Thyroid gland (tissue), 4 donors: ENCODE measurements around the gene ABCC11. TPM values are rescaled to one million over a fixed set of nuclear protein-coding genes. Genes with fewer than 3 reads are reported as not detected.

ENCODE experiments used
- DNase-seq, 2 donors: peaks; one replicate each; pipeline ENCODE4 v3.0.0-alpha.2; 2019
- H3K27ac ChIP-seq, 3 donors: fragments of 200-600 bp; sonication (generic); 1 replicate in 2 of 3; 2 replicates in 1 of 3; pipeline ENCODE4 v1.5.1; 2016 to 2019; ENCODE audit warnings: mild to moderate bottlenecking in 1 of 3, moderate library complexity in 1 of 3
- H3K27me3 ChIP-seq: fragments of 200-600 bp; sonication (generic); one replicate; pipeline ENCODE4 v1.5.1; 2019
- H3K36me3 ChIP-seq, 2 donors: fragments of 200-600 bp; sonication (generic); one replicate each; pipeline ENCODE4 v1.5.1; 2016 to 2019
- H3K4me1 ChIP-seq, 2 donors: fragments of 200-600 bp; sonication (generic); one replicate each; pipeline ENCODE4 v1.5.1; 2017 to 2019
- H3K4me3 ChIP-seq, 3 donors: fragments of 200-600 bp; sonication (generic); replicated peaks in 1 of 3; 1 replicate in 2 of 3; 2 replicates in 1 of 3; pipeline ENCODE4 v1.5.1; 2016; ENCODE audit warnings: mild to moderate bottlenecking in 1 of 3
- H3K9me3 ChIP-seq: fragments of 200-600 bp; sonication (generic); one replicate; pipeline ENCODE4 v1.5.1; 2017
- POLR2A ChIP-seq, 2 donors: fragments of 450-650 bp; IDR thresholded peaks; one replicate each; pipeline ENCODE4 v1.6.1; 2017; ENCODE audit warnings: antibody characterized with exemption in 2 of 2, mild to moderate bottlenecking in 2 of 2, moderate library complexity in 1 of 2
- WGBS, 2 donors: methylation state at CpG; one replicate each; pipeline ENCODE4 v1.1.5; 2017; 5-methylcytosine and 5-hydroxymethylcytosine counted together
- intact Hi-C: fragments of 100-400 bp; cut with DNase I; formaldehyde crosslinking; loops from one replicate; pipeline ENCODE4 v1.15.1; 2023
- total RNA-seq, 4 donors: library from RNA; depleted of rRNA; stranded (reverse); fragments of >200 nt; gene quantifications; one replicate each; pipeline ENCODE4 v1.2.3, GENCODE V29; 2016
- TF ChIP-seq, protein P1 (sequence below), 6 experiments: fragments of 200-600 bp in 3 of 6; fragments of 450-650 bp in 3 of 6; sonication (generic) in 3 of 6; IDR thresholded peaks; one replicate each; pipeline ENCODE4 v1.5.1; 2016 to 2019; ENCODE audit warnings: antibody characterized with exemption in 6 of 6, mild to moderate bottlenecking in 2 of 6, inconsistent platforms in 1 of 6, moderate library complexity in 1 of 6

The ABCC11 gene
- total RNA-seq, 4 donors from 2014 or later: 0.27 TPM; not detected in 3

DNA sequence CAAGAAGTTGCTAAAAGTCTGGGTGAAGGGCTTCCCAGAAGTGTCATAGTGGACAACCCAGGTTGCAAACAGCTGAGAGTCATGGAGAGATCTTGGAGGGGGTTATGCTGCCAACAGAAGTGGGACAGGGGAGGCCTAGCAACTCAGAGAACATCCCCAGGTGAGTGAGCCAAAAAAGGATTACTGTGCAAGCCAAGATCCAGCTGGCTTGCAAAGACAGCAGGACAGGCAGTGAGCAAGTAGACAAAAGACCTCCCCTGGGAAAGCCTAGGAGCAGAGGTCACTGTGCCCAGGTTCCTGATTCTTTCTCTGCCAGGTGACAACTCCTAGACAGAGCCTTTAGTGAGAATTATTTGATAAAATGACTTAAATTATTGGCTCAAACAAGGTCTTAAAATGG, 12.7 kb downstream of the ABCC11 start:
- Histone ChIP-seq H3K9me3 (no peaks in the 10 kb centered on the region), H3K27me3 (no peaks in the 10 kb centered on the region), H3K36me3 (no peaks in the 10 kb centered on the region), H3K27ac (no peak overlapping the region), H3K4me1 (no peaks in the 10 kb centered on the region), H3K4me3 (no peak overlapping the region)
- TF ChIP-seq POLR2A (IDR thresholded peaks at IDR 0.05): no peak
- TF ChIP-seq, protein P1, sequence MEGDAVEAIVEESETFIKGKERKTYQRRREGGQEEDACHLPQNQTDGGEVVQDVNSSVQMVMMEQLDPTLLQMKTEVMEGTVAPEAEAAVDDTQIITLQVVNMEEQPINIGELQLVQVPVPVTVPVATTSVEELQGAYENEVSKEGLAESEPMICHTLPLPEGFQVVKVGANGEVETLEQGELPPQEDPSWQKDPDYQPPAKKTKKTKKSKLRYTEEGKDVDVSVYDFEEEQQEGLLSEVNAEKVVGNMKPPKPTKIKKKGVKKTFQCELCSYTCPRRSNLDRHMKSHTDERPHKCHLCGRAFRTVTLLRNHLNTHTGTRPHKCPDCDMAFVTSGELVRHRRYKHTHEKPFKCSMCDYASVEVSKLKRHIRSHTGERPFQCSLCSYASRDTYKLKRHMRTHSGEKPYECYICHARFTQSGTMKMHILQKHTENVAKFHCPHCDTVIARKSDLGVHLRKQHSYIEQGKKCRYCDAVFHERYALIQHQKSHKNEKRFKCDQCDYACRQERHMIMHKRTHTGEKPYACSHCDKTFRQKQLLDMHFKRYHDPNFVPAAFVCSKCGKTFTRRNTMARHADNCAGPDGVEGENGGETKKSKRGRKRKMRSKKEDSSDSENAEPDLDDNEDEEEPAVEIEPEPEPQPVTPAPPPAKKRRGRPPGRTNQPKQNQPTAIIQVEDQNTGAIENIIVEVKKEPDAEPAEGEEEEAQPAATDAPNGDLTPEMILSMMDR (IDR thresholded peaks at IDR 0.05): no peak
- no peak for DNase-seq
- intact Hi-C loops: loop anchor here (10.0 kb wide), 1 partner anchor 300 kb away; no protein-coding TSS in a partner anchor

DNA sequence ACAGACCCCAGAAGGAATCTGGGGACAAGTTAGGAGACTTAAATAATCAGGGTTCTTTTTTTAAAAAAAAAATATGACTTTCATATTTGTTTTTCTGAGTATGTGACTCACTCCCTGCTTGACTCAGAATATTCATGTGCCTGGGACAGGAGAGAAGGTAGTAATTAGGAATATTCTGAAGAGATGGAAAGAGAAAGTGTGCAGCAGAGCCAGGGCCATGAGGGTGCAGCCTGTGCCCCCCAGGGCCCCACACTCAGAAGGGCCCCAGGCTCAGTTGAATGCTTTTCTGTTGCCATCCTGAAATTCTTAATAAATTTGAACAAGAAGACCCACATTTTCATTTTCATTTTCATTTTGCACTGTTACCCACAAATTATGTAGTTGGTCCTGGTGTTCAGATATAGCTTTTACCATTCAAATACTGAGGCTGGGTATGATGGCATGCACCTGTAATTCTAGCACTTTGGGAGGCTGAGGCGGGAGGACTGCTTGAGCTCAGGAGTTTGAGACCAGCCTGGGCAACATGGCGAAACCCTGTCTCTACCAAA, 14.8 kb downstream of the ABCC11 start:
- no peak for DNase-seq
- WGBS, 2 donors: 96 to 98% methylated on average over 2 of the region's 2 CpGs
- Histone ChIP-seq H3K4me3 (no peak overlapping the region), H3K4me1 (no peaks in the 10 kb centered on the region), H3K9me3 (no peaks in the 10 kb centered on the region), H3K27me3 (no peaks in the 10 kb centered on the region), H3K27ac (no peak overlapping the region), H3K36me3 (no peaks in the 10 kb centered on the region)
- intact Hi-C loops: loop anchor here (10.0 kb wide), 1 partner anchor 302 kb away; no protein-coding TSS in a partner anchor
- no peak for TF ChIP-seq POLR2A (IDR thresholded peaks at IDR 0.05)
- TF ChIP-seq, protein P1 (IDR thresholded peaks at IDR 0.05): no peak

DNA sequence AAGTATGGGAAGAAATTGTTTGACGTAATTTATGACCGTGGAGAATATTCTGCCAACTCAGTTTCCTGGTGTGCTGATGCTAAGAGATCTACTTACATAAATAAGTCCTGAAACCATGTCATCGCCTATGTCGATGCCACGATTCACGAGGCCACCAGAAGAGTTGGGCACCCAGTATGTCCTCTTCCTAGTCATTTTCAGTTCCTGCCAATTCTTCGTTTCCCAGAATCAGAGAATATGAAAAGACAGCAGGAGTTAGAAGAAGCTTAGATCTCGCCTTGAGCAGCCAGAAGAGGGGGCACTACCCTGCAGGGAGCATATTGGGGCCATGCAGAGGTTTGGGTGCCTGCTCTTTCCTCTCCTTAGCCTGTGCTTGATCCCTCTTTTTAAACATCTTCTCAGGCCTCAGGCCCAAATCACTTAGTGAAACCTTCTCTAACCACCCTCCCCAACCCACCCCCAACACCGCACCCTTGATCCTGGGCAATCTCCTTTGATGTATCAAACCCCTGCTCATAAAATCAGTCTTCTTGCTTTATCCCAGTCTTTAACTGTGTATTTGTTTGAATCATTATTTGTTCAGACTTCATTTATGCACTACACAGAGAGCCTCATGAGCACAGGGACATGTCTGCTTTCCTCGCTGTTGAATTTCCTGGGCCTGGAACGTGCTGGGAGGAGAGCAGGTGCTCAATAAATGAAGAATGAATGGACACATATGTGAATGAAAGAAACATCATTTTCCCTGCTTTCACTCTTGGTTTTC, 15.4 kb downstream of the ABCC11 start:
- no peaks in the 10 kb centered on the region for H3K36me3 ChIP-seq
- TF ChIP-seq, protein P1 (IDR thresholded peaks at IDR 0.05): peak in 4 of 6 experiments; percentile 11 to 43 (median 29)
- TF ChIP-seq POLR2A (IDR thresholded peaks at IDR 0.05): no peak
- no peaks in the 10 kb centered on the region for H3K4me1 ChIP-seq
- no peaks in the 10 kb centered on the region for H3K27me3 ChIP-seq
- no peak overlapping the region for H3K27ac ChIP-seq
- intact Hi-C loops: loop anchor here (10.0 kb wide), 1 partner anchor 303 kb away; no protein-coding TSS in a partner anchor
- H3K9me3 ChIP-seq: no peaks in the 10 kb centered on the region
- DNase-seq: peak; percentile 24 to 45
- H3K4me3 ChIP-seq: no peak overlapping the region
- 69 to 72% methylated on average over 11 of the region's 11 CpGs for WGBS, 2 donors

DNA sequence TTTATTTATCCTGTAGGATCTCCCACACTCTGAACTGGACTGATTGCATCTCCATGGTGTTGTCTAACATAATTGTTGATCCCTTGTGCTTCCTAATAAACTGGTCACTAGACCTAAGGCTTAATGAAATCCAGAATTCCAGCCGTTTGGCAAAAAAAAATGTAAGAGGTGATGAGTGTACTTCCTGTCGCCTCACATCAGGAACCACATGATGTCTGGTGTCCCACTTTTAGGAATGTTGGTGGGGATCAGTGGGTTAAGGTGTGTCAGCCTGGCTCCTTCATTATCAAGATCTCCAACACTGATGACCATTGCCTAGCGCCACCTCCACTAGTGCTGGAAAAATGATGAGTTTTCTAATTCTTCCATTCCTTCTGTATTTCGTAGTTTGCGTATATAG, 21.9 kb downstream of the ABCC11 start:
- Histone ChIP-seq H3K4me1 (no peaks in the 10 kb centered on the region), H3K27me3 (no peaks in the 10 kb centered on the region), H3K9me3 (no peaks in the 10 kb centered on the region), H3K27ac (no peak overlapping the region), H3K4me3 (no peak overlapping the region), H3K36me3 (no peaks in the 10 kb centered on the region)
- 77 to 87% methylated on average over 5 of the region's 5 CpGs for WGBS, 2 donors
- intact Hi-C loops: no loop called here
- no peak for DNase-seq
- no peak for TF ChIP-seq POLR2A (IDR thresholded peaks at IDR 0.05)

DNA sequence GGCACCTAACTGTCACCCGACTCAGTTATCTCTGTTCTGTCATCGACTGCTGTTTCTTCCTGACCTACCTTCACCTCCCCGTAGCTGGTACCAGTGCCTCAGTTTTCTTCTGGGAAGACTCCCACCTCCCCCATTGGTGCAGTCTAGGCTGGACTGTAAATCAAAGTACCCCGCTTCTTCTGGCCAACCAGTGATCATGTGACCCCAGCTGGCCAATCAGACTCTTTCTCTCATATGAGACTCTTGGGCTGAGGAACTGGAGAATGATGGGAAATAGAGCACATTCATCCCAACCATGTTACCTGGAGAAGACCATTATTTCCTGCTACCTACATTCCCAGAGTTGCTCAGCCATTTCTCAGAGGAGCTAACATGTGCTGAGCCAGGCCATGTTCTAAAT, 23.8 kb downstream of the ABCC11 start:
- intact Hi-C loops: no loop called here
- DNase-seq: no peak
- TF ChIP-seq POLR2A (IDR thresholded peaks at IDR 0.05): no peak
- TF ChIP-seq, protein P1 (IDR thresholded peaks at IDR 0.05): no peak
- Histone ChIP-seq H3K9me3 (no peaks in the 10 kb centered on the region), H3K27ac (no peak overlapping the region), H3K4me1 (no peaks in the 10 kb centered on the region), H3K36me3 (no peaks in the 10 kb centered on the region), H3K4me3 (no peak overlapping the region), H3K27me3 (no peaks in the 10 kb centered on the region)
- WGBS, 2 donors: 96% methylated on average over 4 of the region's 4 CpGs
